HFFc6 (cell line): ENCODE measurements around the gene TBL2. TPM values are rescaled to one million over a fixed set of nuclear protein-coding genes. Genes with fewer than 3 reads are reported as not detected.
A peak's percentile ranks its signal among the peaks of the same experiment; 100 is the strongest.
"Not testable (repeated sequence)": the region's sequence is repeated elsewhere in the genome, so short reads cannot be mapped to it uniquely, and the experiment has no call there.

Experiments used
- DNase-seq: peaks from one replicate; pipeline ENCODE4 v3.0.0-alpha.2; 2018
- H3K27ac Mint-ChIP-seq: 2 replicates; pipeline ENCODE4 v1.8.0; 2020; ENCODE audit warnings: mild to moderate bottlenecking, mixed read lengths
- H3K27me3 Mint-ChIP-seq: 2 replicates; pipeline ENCODE4 v1.8.0; 2021; ENCODE audit warnings: mild to moderate bottlenecking, moderate library complexity, mixed read lengths; ENCODE audit not compliant: insufficient read depth
- H3K36me3 Mint-ChIP-seq: 2 replicates; pipeline ENCODE4 v1.8.0; 2021; ENCODE audit warnings: low read depth, mixed read lengths
- H3K4me1 Mint-ChIP-seq: 2 replicates; pipeline ENCODE4 v1.8.0; 2020; ENCODE audit warnings: low read depth, mixed read lengths
- H3K4me3 Mint-ChIP-seq: 2 replicates; pipeline ENCODE4 v1.8.0; 2020; ENCODE audit warnings: mild to moderate bottlenecking, moderate library complexity, mixed read lengths
- H3K9me3 Mint-ChIP-seq: 2 replicates; pipeline ENCODE4 v1.8.0; 2020; ENCODE audit warnings: mild to moderate bottlenecking, mixed read lengths
- total RNA-seq, 6 experiments: library from RNA; stranded (reverse); fragmentation: NEBNext Ultra II Directional; extraction: Animal tissue kit (Norgen Biotek cat#: 25700); gene quantifications; 2 replicates in 1 of 6; 3 replicates in 5 of 6; pipeline ENCODE4 v1.2.3, GENCODE V29; 2021
- TF ChIP-seq, protein P1 (sequence below): fragments of 200-600 bp; sonication (generic); IDR thresholded peaks from 2 replicates; pipeline ENCODE4 v1.5.0; 2021; ENCODE audit warnings: antibody characterized with exemption, mild to moderate bottlenecking

The TBL2 gene
- total RNA-seq, 6 experiments from 2014 or later: 34.3 to 48.1 (median 38.8) TPM

DNA sequence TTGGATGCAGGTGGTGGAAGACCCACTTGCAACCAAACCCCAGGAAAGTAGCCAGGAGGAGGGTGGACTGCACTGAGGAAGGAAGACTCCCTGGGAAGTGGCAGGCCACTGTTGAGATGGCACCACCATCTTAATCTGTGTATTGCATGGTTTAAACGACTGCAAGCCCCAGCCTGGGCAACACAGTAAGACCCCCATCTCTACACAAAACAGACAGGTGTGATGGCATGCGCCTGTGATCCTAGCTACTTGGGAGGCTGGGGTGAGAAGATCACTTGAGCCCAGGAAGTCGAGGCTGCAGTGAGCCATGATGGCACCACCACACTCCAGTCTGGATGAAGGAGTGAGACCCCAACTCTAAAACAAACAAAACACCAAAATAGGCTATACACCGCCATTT lies 11.2 kb downstream of the TBL2 start:
- Mint-ChIP-seq H3K27me3 (no peaks in the 10 kb centered on the region), H3K4me3 (no peak overlapping the region), H3K9me3 (no peaks in the 10 kb centered on the region), H3K36me3 (peaks cover 17% of the 10 kb centered on the region), H3K27ac (no peak overlapping the region), H3K4me1 (peaks cover 8% of the 10 kb centered on the region)
- DNase-seq: no peak
- TF ChIP-seq, protein P1, sequence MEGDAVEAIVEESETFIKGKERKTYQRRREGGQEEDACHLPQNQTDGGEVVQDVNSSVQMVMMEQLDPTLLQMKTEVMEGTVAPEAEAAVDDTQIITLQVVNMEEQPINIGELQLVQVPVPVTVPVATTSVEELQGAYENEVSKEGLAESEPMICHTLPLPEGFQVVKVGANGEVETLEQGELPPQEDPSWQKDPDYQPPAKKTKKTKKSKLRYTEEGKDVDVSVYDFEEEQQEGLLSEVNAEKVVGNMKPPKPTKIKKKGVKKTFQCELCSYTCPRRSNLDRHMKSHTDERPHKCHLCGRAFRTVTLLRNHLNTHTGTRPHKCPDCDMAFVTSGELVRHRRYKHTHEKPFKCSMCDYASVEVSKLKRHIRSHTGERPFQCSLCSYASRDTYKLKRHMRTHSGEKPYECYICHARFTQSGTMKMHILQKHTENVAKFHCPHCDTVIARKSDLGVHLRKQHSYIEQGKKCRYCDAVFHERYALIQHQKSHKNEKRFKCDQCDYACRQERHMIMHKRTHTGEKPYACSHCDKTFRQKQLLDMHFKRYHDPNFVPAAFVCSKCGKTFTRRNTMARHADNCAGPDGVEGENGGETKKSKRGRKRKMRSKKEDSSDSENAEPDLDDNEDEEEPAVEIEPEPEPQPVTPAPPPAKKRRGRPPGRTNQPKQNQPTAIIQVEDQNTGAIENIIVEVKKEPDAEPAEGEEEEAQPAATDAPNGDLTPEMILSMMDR: no peak

DNA sequence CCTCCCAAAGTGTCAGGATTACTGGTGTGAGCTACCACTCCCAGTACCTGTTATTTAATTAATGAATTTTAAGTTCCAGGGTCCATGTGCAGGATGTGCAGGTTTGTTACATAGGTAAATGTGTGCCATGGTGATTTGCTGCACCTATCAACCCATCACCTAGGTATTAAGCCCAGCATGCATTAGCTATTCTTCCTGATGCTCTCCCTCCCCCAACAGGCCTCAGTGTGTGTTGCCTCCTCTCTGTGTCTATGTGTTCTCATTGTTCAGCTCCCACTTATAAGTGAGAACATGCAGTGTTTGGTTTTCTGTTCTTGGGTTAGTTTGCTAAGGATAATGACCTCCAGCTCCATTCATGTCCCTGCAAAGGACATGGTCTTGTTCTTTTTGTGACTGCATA lies 11.9 kb downstream of the TBL2 start:
- DNase-seq, H3K9me3 Mint-ChIP-seq, H3K4me1 Mint-ChIP-seq, H3K27me3 Mint-ChIP-seq, H3K4me3 Mint-ChIP-seq, H3K27ac Mint-ChIP-seq: not testable (repeated sequence)
- peaks cover 14% of the 10 kb centered on the region for H3K36me3 Mint-ChIP-seq

DNA sequence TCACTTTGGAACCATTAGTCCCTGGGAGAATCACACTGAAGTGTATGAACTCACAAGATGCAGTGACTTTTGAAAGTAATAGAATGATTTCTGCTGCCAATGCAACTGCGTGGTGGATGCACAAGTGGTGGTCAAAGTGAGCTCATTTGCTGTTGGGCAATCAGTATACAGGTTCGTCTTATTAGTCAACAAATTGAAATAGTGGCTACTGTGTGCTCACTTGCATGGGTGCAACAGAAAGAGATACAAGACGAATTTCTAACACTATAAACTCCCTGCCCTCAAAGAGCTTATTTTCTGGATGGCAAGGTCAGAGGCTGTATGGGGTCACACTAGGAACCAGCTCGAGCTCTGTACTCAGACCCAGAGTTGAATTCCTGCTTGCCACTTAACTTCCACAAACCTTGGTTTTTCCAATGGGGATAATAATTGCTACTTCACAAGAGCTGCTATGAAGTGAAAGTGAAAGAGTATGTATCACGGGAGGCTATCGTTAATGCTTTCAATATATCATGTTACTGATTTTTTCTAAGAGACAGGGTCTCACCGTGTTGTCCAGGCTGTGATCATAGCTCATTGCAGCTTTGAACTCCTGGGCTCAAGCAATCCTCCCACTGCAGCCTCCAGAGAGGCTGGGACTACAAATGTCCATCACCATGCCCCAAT lies 12.6 kb downstream of the TBL2 start:
- Mint-ChIP-seq H3K4me1 (peaks cover 9% of the 10 kb centered on the region), H3K36me3 (peaks cover 14% of the 10 kb centered on the region), H3K4me3 (no peak overlapping the region), H3K9me3 (no peaks in the 10 kb centered on the region), H3K27ac (no peak overlapping the region), H3K27me3 (peaks cover 3% of the 10 kb centered on the region)
- DNase-seq: no peak
- TF ChIP-seq, protein P1: no peak

DNA sequence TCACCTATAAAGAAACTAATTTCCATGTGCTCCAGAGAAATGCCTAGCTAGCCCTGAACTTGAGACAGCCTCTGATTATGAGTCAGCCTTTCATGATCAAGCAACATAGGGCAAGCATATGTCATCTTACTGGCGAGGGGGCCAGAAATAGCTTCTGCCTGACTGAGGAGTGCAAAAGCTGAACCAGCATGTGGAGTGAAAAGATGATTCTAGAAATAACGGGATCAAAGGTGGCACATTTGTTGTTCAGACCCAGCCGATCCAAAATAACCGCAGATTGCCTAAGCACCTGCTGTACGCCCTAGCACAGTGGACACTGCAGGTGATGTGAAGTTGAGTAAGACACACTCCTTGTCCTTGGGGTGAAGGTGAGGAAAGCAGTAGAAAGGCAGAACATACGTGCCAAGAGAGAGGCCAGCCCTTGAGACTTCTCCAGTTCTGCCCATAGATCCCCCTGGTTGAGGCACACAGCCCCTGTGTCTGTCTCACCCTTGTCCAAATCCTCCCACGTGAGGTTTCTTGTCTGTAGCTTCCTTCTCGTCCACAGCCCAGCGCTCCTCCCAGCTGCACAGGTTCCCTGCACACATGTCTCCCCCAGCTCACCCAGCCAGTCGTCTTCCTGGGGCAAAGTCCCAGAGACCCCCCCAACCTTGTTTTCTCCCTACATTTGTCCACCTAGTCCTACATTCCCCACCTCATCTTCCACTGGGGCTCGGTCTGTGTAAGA lies 18.1 kb downstream of the TBL2 start:
- H3K4me3 Mint-ChIP-seq: peak overlapping the region; percentile 7
- DNase-seq: peak; percentile 89
- TF ChIP-seq, protein P1: no peak
- peaks cover 3% of the 10 kb centered on the region for H3K27me3 Mint-ChIP-seq
- H3K36me3 Mint-ChIP-seq: peaks cover 9% of the 10 kb centered on the region
- H3K9me3 Mint-ChIP-seq: no peaks in the 10 kb centered on the region
- peaks cover 38% of the 10 kb centered on the region for H3K4me1 Mint-ChIP-seq
- H3K27ac Mint-ChIP-seq: peak overlapping the region; percentile 70

DNA sequence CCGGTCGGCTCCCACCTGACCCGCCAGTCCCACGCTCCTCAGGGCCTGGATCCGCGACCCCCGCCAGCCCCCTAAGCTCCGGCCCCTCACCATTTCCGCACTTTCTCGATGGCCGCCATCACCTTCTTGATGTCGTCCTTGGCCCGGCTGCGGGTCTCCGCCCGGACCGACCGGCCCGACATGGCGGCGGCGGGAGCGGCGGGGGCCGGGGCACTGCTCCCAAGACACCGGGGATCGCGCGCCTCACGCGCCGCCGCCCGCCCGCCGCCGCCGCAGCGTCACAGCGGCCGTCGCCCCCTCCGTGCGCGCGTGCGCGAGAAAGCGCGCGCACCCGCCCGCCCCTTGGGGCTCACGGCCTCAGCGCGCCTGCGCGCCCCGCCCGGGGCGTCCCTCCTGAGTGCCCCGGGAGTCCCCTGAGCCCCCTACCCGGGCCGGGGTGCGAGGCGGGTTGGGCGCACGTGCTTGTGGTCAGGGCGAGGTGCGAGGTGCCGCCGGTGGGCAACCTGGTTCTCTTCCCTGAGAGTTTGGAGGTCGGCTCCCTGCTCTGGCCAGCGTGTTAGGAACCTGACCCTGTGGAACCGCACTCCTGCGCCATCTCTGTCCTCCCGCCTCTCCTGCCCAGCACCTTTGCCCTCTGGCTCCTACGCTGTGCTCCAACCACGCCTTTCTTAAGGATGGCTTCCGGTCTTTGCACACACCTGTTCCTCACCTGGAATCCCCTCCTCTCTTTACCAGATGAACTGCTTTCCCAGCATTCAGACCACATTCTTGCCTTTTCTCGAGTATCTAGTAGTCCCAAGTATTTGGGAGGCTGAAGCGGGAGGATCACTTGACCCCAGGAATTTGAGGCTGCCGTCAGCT lies 20.8 kb downstream of the TBL2 start, which contains the start of gene BCL7B:
BCL7B (minus strand) TSS at position 294 of the 861 bp plus-strand sequence; CDS start at position 182, 112 bp downstream.
- Mint-ChIP-seq H3K4me3 (peak within 1 kb of the TSS; percentile 96), H3K36me3 (peaks cover 14% of the 10 kb centered on the region), H3K27me3 (peaks cover 3% of the 10 kb centered on the region), H3K4me1 (peaks cover 40% of the 10 kb centered on the region), H3K27ac (peak within 1 kb of the TSS; percentile 98), H3K9me3 (no peaks in the 10 kb centered on the region)
- DNase-seq: peak; percentile 19
- TF ChIP-seq, protein P1: no peak
